ENCODE data around the gene SURF2. TPM values are rescaled to one million over a fixed set of nuclear protein-coding genes. Genes with fewer than 3 reads are reported as not detected.
A peak's percentile ranks its signal among the peaks of the same experiment; 100 is the strongest.

The SURF2 gene
- polyA plus RNA-seq, 1 of the 3 experiments (the other 2 are of a cell fraction), result 46.8 TPM

DNA sequence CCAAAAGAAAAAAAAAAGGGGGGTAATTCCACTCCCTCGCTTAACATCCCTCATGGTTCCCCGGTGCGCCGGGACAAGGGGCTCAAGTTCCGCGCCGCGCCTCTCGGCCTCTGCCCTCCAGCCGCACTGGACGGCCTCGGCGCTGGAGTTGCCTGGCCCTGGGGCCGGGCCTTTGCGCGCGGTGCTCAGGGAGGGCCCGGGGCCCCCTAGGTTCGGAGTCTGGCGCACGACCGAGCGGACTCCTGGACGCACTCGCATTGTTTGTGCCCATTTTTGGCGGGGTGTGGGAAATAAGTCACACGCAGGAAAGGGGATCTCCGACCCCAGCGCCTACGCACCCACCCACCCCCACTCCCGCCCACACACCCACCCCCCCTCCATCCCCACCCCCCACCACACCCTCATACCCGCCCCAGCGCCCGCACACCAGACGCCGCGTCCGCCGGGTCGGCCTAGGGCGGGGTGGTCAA is 8.8 kb upstream of the SURF2 start:
- peaks cover 8 to 27% of the 10 kb centered on the region in 2 experiments; a peak in 2 of 4 replicates for H3K4me1 ChIP-seq (ENCODE audit: control insufficient read depth in 1 of 2, insufficient read depth in 2 of 2, low read depth in 1 of 2, low read length in 1 of 2)
- H3K36me3 ChIP-seq (replicated peaks in 1 of 2; ENCODE audit: control insufficient read depth in 1 of 2, insufficient read depth in 2 of 2, low read length in 1 of 2), result peaks cover 47 to 70% of the 10 kb centered on the region in 2 experiments
- peaks cover 54% of the 10 kb centered on the region for H3K79me2 ChIP-seq (ENCODE audit: insufficient read depth)
- H2AFZ ChIP-seq (ENCODE audit: low read depth), result peak overlapping the region; percentile 9; the same call in 1 of the 2 replicates
- DNase-seq, result peak; percentile 90
- H3K9me3 ChIP-seq, result no peaks in the 10 kb centered on the region
- WGBS (ENCODE audit: low lambda C conversion rate), result 3% methylated on average over 13 of the region's 41 CpGs
- peak overlapping the region; percentile 99 for H3K4me3 ChIP-seq (ENCODE audit: low read depth in 2 of 2, low read length in 1 of 2)
- H3K4me2 ChIP-seq, result peak overlapping the region; percentile 94
- no peaks in the 10 kb centered on the region for H3K27me3 ChIP-seq (ENCODE audit: insufficient read depth)
- H3K9ac ChIP-seq, result peak overlapping the region; percentile 99
- H3K9me2 ChIP-seq, result no peaks in the 10 kb centered on the region
- H4K20me1 ChIP-seq (ENCODE audit: insufficient read depth), result peaks cover 43% of the 10 kb centered on the region
- H3F3A ChIP-seq (replicated peaks; ENCODE audit: insufficient read depth), result peaks cover 31% of the 10 kb centered on the region
- CTCF ChIA-PET, result interaction anchor here (0.7 to 1.7 kb wide), 5 partner anchors 9 to 1480 kb away, joined by 3 to 6 read pairs (median 4); partner anchors contain the start of genes SURF1 and SURF2
- no peak for TF ChIP-seq ELF1 (IDR thresholded peaks at IDR 0.05)
- TF ChIP-seq MXI1 (IDR thresholded peaks at IDR 0.05; ENCODE audit: low read depth, low read length), result 0 out of 2 replicates have a peak, but pooled peaks have one; percentile 9
- peak overlapping the region; percentile 89 to 97 for H3K27ac ChIP-seq (ENCODE audit: low read depth in 2 of 2, low read length in 1 of 2)
- POLR2A ChIA-PET, result interaction anchor here (0.6 to 1.7 kb wide), 15 partner anchors 8 to 180 kb away, joined by 3 to 16 read pairs (median 4); partner anchors contain the start of genes CACFD1, STKLD1, SURF1 and SURF2

DNA sequence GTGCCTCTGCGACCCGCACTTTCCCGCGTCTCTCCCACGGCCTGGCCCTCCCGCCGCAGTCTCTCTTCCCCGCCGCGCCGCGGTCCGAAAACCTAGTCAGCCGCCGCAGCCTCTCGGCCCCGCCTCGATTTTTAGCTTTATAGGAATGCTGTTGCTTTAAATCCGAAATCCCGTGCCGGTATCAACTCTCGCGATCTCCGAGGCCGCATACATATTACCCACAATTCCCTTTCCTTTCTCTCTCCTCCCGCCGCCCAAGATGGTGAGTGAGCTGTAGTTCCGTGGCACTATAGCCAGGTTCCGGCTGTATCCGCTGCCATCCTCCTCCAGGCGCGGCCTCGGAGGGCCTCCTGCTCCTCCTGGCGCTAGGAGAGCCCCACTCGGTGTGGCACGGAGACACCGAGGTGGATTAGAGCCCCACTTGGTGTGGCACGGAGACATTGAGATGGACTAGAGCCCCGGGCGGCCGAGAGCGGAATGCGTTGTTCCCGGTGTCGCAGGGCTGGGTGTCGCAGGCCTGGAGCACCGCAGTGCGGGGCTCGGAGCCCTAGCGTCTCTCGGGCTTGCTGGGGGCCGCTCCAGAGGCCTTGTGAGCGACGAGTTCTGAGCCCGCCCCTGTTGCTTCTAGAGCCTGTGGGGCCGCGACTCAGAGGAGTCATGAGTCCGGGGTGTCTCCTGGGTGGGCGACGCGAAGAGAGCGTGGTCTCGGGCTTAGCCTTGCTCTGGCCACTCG is 8.2 kb upstream of the SURF2 start, which contains the start of the genes MED22 and RPL7A:
Gene MED22 (minus strand): TSS at position 147 of the 733 bp plus-strand sequence. CDS start 1,469 bp downstream, outside the sequence.
Gene RPL7A (plus strand): TSS at position 234 of the 733 bp plus-strand sequence. CDS start 26 bp downstream, at position 260.
- peaks cover 43 to 70% of the 10 kb centered on the region in 2 experiments for H3K36me3 ChIP-seq (replicated peaks in 1 of 2; ENCODE audit: control insufficient read depth in 1 of 2, insufficient read depth in 2 of 2, low read length in 1 of 2)
- ChIA-PET CTCF (interaction anchor here (0.7 to 1.7 kb wide), 4 partner anchors 8 to 1480 kb away, joined by 3 to 6 read pairs (median 4); partner anchors contain the start of genes SURF1 and SURF2), POLR2A (interaction anchor here (0.7 to 1.7 kb wide), 14 partner anchors 8 to 181 kb away, joined by 3 to 16 read pairs (median 4); partner anchors contain the start of genes CACFD1, STKLD1, SURF1 and SURF2)
- peak; percentile 94 for TF ChIP-seq SIN3A (IDR thresholded peaks at IDR 0.05; ENCODE audit: borderline replicate concordance, low read depth, low read length)
- TF ChIP-seq USF2 (IDR thresholded peaks at IDR 0.05; ENCODE audit: borderline replicate concordance, low read depth, low read length), result 0 out of 2 replicates have a peak, but pooled peaks have one; percentile 17
- TF ChIP-seq NRF1 (IDR thresholded peaks at IDR 0.05; ENCODE audit: low read depth, low read length), result no peak
- no peak for TF ChIP-seq MEF2A (IDR thresholded peaks at IDR 0.05; ENCODE audit: borderline replicate concordance, low read depth)
- peak; percentile 99 for TF ChIP-seq TAF1 (IDR thresholded peaks at IDR 0.05; ENCODE audit: borderline replicate concordance, low read depth, low read length)
- TF ChIP-seq MXI1 (IDR thresholded peaks at IDR 0.05; ENCODE audit: low read depth, low read length), result peak; percentile 10; the same call in 1 of the 2 replicates
- no peak for TF ChIP-seq CTCF (IDR thresholded peaks at IDR 0.05)
- TF ChIP-seq, protein P1, sequence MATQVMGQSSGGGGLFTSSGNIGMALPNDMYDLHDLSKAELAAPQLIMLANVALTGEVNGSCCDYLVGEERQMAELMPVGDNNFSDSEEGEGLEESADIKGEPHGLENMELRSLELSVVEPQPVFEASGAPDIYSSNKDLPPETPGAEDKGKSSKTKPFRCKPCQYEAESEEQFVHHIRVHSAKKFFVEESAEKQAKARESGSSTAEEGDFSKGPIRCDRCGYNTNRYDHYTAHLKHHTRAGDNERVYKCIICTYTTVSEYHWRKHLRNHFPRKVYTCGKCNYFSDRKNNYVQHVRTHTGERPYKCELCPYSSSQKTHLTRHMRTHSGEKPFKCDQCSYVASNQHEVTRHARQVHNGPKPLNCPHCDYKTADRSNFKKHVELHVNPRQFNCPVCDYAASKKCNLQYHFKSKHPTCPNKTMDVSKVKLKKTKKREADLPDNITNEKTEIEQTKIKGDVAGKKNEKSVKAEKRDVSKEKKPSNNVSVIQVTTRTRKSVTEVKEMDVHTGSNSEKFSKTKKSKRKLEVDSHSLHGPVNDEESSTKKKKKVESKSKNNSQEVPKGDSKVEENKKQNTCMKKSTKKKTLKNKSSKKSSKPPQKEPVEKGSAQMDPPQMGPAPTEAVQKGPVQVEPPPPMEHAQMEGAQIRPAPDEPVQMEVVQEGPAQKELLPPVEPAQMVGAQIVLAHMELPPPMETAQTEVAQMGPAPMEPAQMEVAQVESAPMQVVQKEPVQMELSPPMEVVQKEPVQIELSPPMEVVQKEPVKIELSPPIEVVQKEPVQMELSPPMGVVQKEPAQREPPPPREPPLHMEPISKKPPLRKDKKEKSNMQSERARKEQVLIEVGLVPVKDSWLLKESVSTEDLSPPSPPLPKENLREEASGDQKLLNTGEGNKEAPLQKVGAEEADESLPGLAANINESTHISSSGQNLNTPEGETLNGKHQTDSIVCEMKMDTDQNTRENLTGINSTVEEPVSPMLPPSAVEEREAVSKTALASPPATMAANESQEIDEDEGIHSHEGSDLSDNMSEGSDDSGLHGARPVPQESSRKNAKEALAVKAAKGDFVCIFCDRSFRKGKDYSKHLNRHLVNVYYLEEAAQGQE (IDR thresholded peaks at IDR 0.05; ENCODE audit: low read depth, low read length), result peak; percentile 62; the same call in 1 of the 2 replicates
- no peak for TF ChIP-seq RXRA (IDR thresholded peaks at IDR 0.05; ENCODE audit: borderline replicate concordance, low read depth)
- peak in 1 of 2 experiments; percentile 38; a peak in 1 of 4 replicates for TF ChIP-seq EP300 (IDR thresholded peaks at IDR 0.05; ENCODE audit: borderline replicate concordance in 1 of 2, low read depth in 1 of 2, low read length in 1 of 2)
- TF ChIP-seq GATA2 (CRISPR knock-in tag; IDR thresholded peaks at IDR 0.05), result no peak
- TF ChIP-seq IRF3 (IDR thresholded peaks at IDR 0.05; ENCODE audit: low read depth, low read length), result no peak
- TF ChIP-seq POLR2AphosphoS5 (IDR thresholded peaks at IDR 0.05; ENCODE audit: low read depth, low read length), result peak; percentile 100
- no peak for TF ChIP-seq FOSL2 (IDR thresholded peaks at IDR 0.05; ENCODE audit: borderline replicate concordance, low read depth)
- peak; percentile 35; the same call in 1 of the 2 replicates for TF ChIP-seq TCF12 (IDR thresholded peaks at IDR 0.05)

More for the DNA sequence above, 8.2 kb upstream of the SURF2 start, which contains the start of the genes MED22 and RPL7A:
- Histone ChIP-seq H3F3A (replicated peaks; ENCODE audit: insufficient read depth) (peaks cover 37% of the 10 kb centered on the region), H3K9ac (peak within 1 kb of the TSS; percentile 99), H3K4me1 (ENCODE audit: control insufficient read depth in 1 of 2, insufficient read depth in 2 of 2, low read depth in 1 of 2, low read length in 1 of 2) (peaks cover 8 to 27% of the 10 kb centered on the region in 2 experiments; a peak in 2 of 4 replicates), H3K9me2 (no peaks in the 10 kb centered on the region), H3K27ac (ENCODE audit: low read depth in 2 of 2, low read length in 1 of 2) (peak within 1 kb of the TSS; percentile 89 to 97), H3K4me2 (peak within 1 kb of the TSS; percentile 94), H4K20me1 (ENCODE audit: insufficient read depth) (peaks cover 43% of the 10 kb centered on the region), H3K9me3 (no peaks in the 10 kb centered on the region), H2AFZ (ENCODE audit: low read depth) (peak within 1 kb of the TSS; percentile 9; the same call in 1 of the 2 replicates), H3K79me2 (ENCODE audit: insufficient read depth) (peaks cover 54% of the 10 kb centered on the region), H3K4me3 (ENCODE audit: low read depth in 2 of 2, low read length in 1 of 2) (peak within 1 kb of the TSS; percentile 99), H3K27me3 (ENCODE audit: insufficient read depth) (no peaks in the 10 kb centered on the region)
- WGBS (ENCODE audit: low lambda C conversion rate), result 2% methylated on average over 26 of the region's 64 CpGs
- peak; percentile 92 for DNase-seq
